GM19351 (cell line): ENCODE results near the gene CYP3A5.
"Not testable (repeated sequence)": the region's sequence is repeated elsewhere in the genome, so short reads cannot be mapped to it uniquely, and the experiment has no call there.

Experiments
- ATAC-seq: cut with Tn5 transposase; IDR thresholded peaks from one replicate; pipeline ENCODE4 v1.9.1; 2021; ENCODE audit warnings: mild to moderate bottlenecking, moderate library complexity; ENCODE audit not compliant: unreplicated experiment

Gene CYP3A5

DNA sequence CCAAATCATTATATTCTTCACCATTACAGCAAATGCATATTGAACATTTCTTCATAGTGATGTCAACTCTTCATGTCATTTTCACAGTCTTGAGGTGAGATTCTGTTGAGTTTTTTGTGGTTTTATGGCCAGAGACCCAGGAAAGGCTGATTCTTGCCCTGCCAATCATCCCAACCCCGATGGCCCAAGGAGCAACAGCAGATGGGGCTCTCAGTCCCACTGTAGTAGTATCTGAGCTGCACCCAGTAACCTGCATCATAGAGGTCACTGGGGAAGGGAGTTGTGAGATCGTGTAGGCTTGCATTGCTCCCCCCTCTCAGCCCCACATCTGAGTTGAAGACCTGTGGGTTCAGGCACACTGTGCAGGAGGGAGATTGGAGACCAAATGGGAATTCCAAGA lies 36.3 kb downstream of the CYP3A5 start:
- ATAC-seq: no peak

- ATAC-seq: no peak
These were observed 37.8 kb downstream of the CYP3A5 start for GRCh38 chr7:99642027-99642426.

- ATAC-seq: no peak
These were observed 40.5 kb downstream of the CYP3A5 start for GRCh38 chr7:99639267-99639666.

DNA sequence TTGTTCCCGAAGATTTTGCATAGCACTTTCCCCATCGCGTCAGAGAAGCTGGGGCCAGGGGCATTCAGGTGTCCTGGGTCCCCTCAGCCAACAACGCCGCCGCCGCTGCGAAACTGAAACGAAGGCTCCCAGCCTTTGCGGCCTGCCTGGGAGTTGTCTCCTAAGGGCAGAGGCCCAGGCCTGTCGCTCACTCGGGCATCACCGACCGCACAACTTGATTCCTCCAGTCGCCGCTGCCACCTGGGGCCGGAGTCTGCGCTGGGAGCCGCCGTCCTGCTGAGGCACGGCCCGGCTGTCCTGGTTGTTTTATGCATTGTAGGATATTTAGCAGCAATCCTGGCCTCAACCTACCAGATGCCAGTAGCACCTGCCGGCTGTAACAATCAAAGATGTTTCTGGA lies 41.1 kb downstream of the CYP3A5 start:
- no peak for ATAC-seq

DNA sequence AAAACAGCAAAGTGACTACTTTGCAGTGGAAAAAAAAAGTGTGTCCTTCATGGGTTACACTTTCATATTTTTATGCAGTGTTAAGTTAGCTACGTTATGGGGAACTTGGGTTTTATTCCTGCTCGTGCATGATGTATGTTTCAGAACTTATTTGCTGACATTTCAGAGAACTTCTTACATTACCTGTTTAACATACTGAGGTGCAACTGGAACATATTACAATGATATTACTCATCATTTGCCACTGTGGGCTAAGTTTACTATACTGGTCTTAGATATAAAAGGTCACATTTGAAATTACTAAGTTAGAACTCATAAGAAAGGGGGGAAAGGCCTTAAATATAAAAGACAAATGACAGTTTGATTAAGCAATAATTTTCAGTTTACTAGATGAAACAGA lies 42.4 kb downstream of the CYP3A5 start:
- ATAC-seq: not testable (repeated sequence)

GRCh38 chr7:99631295-99632109 lies 48.3 kb downstream of the CYP3A5 start:
- ATAC-seq: no peak

GRCh38 chr7:99629643-99630042 lies 50.2 kb downstream of the CYP3A5 start:
- no peak for ATAC-seq

- no peak for ATAC-seq
These were observed 51.0 kb downstream of the CYP3A5 start for GRCh38 chr7:99628471-99629465.

DNA sequence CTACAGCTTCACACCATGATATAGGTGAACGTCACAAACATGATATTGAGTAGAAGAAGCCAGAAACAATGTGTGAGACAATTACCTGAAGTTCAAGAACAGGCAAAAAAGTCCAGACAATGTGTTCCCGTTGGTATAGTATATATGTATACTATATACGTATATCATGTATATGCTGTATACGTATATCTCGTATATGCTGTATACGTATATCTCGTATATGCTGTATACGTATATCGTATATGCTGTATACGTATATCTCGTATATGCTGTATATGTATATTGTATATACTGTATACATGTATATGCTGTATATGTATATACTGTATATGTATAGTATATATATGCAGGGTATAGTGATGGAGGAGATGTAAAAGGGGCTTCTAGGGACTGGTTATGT lies 52.3 kb downstream of the CYP3A5 start:
- no peak for ATAC-seq

- ATAC-seq: no peak
These were observed 53.1 kb downstream of the CYP3A5 start for GRCh38 chr7:99626661-99627060.

DNA sequence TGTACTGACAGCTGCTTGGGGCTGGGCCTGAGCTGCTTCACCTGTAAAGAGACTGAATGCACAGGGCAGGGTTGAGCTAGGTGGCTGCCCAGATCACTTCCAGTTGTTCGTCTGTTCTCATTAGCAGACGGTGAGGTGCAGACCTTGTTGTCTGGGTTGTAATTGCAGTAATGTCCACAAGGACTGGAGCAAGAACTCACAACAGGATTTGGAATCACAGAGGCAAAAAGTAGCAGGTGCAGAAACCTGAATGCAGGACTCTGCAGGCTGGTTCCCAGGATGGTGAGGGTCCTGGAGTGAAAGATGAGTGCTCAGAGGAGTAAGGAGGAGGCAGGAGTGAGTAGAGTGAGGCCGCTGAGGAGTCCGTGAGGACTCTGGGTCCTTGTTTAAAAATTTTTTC lies 53.8 kb downstream of the CYP3A5 start:
- no peak for ATAC-seq

GRCh38 chr7:99625321-99625720 lies 54.5 kb downstream of the CYP3A5 start:
- no peak for ATAC-seq

DNA sequence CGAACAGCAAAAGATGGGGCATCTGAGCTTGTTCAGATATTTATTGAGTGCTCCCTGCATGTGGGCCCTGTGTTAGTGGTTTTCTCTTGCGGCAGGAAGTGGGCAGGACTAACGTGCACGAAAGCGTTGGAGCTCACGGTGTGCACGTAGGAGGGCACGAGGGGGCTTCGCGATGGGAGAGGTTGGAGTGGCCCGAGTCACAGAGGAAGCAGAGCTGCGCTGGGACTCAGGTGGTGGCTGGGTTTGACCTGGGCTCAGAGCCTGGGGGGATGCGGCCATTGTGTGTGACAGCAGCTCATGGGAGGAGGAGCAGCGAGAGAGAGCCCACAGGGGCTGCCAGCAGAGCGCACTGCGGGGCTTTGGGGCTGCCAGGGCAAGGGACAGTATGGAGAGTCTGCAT lies 55.3 kb downstream of the CYP3A5 start:
- no peak for ATAC-seq

- no peak for ATAC-seq
These were observed 55.9 kb downstream of the CYP3A5 start for GRCh38 chr7:99623702-99624447.

- no peak for ATAC-seq
These were observed 56.6 kb downstream of the CYP3A5 start for GRCh38 chr7:99623091-99623693.

DNA sequence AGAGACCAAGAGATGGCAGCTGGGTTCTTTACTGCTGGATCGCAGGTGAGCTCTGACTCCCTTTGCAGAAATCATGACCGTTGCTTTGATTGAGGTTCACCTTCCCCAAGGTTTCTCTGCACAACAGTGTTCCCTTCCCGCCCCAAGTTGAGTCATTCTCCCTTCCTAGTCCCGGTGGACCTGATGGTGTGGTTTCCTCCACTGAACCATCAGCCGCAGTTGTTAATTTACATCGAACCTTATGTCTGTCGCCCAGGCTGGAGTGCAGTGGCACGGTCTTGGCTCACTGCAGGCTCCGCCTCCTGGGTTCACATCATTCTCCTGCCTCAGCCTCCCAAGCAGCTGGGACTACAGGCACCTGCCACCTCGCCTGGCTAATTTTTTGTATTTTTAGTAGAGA lies 57.2 kb downstream of the CYP3A5 start:
- ATAC-seq: no peak

DNA sequence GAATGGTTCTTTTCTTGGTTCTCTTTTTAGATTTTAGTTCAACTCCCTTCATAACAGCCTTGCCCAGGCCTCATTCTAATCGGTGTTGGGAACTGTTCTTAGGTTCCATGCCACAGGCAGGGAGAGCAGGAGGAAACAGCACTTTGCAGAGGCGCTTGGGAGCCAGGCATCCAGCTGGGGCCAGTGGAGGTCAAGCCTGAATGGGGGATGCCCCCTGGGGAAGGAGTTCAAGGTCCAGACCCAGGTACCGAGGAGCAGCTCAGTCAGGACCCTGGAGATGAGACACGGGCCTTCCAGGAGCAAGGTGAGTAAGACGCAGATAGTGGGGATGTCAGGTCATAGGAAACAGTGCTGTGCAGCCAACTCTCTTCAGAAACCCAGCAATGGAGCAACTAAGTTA lies 58.5 kb downstream of the CYP3A5 start:
- ATAC-seq: no peak

DNA sequence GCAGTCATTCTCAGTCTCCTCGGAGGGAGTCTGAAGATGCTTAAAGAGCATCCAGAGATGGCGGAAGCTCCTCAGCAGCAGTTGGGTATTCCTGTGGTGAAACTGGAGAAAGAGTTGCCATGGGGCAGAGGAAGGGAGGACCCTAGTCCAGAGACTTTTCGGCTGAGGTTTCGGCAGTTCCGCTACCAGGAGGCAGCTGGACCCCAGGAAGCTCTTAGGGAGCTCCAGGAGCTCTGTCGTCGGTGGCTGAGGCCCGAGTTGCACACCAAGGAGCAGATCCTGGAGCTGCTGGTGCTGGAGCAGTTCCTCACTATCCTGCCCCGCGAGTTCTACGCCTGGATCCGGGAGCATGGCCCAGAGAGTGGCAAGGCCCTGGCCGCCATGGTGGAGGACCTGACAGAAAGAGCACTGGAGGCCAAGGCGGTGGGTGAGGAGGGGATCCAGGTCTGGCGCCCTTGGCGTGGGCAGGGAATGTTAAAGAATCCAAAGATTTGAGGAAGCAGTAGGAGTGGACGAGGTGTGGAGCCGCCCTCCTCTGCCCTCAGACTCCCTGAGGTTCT lies 60.1 kb downstream of the CYP3A5 start:
- no peak for ATAC-seq

DNA sequence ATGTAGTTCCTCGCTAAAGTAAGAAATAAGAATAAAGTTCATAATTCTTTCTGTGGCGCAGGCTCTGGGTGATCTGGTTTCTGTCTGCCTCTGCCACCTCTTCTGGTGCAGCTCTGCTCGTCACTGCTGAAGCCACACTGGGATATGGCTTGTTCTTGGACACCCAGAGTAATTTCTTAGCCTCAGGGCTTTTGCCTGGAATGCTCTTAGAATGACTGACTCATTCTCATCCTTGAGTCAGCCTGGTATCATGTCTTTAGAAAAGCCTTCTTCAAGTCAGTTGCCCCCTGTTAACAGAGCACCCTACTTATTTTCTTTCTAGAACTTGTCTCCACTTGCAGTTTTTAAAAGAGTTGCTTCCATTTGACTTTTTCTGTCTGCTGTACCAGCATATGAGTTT lies 61.1 kb downstream of the CYP3A5 start:
- ATAC-seq: no peak

- ATAC-seq: no peak
These were observed 62.5 kb downstream of the CYP3A5 start for GRCh38 chr7:99617192-99617781.
